Bronchial epithelial cell (primary cell): Measurements from ENCODE around the gene ZNF700. TPM values are rescaled to one million over a fixed set of nuclear protein-coding genes. Genes with fewer than 3 reads are reported as not detected.
"Not testable (repeated sequence)": the region's sequence is repeated elsewhere in the genome, so short reads cannot be mapped to it uniquely, and the experiment has no call there.

Source experiments
- DNase-seq: peaks from one replicate; pipeline ENCODE4 v3.0.0-alpha.2; 2010; ENCODE audit warnings: low read depth
- FAIRE-seq: peaks from 2 replicates; lab custom pipeline; 2011; peaks lifted over from hg19 to GRCh38; lab: Jason Lieb, UNC
- H3K27me3 ChIP-seq: 2 replicates; pipeline ENCODE4 v1.5.1; 2011; ENCODE audit warnings: low read length; ENCODE audit not compliant: control insufficient read depth, insufficient read depth
- H3K36me3 ChIP-seq: 2 replicates; pipeline ENCODE4 v1.5.1; 2011; ENCODE audit warnings: low read length; ENCODE audit not compliant: control insufficient read depth, insufficient read depth
- H3K4me3 ChIP-seq: 2 replicates; pipeline ENCODE4 v1.5.1; 2011; ENCODE audit warnings: mild to moderate bottlenecking, low read depth, low read length, control low read depth
- total RNA-seq: library from RNA; depleted of rRNA; stranded (reverse); fragments of >200 nt; gene quantifications from 2 replicates; pipeline ENCODE4 v1.2.1, GENCODE V29; 2014
- TF ChIP-seq, protein P1 (sequence below): IDR thresholded peaks from 2 replicates; pipeline ENCODE4 v1.5.1; 2011; ENCODE audit warnings: mild to moderate bottlenecking, moderate library complexity, low read length, control low read depth, inconsistent platforms; ENCODE audit not compliant: insufficient read depth, severe bottlenecking

ZNF700 gene
- total RNA-seq, 1 donor from 2014 or later = 9.5 TPM

DNA sequence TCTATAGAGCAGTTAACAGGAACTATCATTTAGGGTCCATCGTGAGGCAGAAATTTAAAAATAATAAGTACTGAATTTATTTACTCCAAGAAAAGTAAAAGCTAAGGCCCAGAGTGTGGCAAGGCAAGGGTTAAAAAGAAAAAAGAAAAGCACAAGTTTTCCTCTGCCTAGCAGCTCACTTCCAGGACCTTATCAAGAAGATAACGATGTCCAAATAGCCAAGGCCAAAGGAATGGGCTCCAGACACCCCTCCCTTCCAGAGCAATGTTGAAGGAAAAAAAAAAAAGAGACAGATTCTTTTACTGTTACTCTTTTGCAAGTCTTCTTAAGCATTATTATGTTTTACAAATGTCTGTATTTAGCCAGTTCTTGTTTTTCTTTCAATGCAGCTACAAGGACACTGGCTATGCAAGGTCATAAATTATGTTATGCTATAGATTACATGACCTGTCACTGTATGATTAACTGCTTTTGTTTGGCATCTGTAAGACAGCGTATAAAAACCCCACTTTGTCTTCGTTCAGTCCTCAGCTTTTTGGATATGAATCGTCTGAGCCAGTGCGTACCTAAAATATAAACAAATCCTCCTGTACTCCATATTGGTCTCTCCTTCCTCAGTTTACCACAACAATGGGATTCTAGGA, 2.9 kb upstream of the ZNF700 start:
- no peak overlapping the region for H3K4me3 ChIP-seq
- H3K27me3 ChIP-seq = no peaks in the 10 kb centered on the region
- DNase-seq (no peak), FAIRE-seq (no peak)
- no peaks in the 10 kb centered on the region for H3K36me3 ChIP-seq
- TF ChIP-seq, protein P1, sequence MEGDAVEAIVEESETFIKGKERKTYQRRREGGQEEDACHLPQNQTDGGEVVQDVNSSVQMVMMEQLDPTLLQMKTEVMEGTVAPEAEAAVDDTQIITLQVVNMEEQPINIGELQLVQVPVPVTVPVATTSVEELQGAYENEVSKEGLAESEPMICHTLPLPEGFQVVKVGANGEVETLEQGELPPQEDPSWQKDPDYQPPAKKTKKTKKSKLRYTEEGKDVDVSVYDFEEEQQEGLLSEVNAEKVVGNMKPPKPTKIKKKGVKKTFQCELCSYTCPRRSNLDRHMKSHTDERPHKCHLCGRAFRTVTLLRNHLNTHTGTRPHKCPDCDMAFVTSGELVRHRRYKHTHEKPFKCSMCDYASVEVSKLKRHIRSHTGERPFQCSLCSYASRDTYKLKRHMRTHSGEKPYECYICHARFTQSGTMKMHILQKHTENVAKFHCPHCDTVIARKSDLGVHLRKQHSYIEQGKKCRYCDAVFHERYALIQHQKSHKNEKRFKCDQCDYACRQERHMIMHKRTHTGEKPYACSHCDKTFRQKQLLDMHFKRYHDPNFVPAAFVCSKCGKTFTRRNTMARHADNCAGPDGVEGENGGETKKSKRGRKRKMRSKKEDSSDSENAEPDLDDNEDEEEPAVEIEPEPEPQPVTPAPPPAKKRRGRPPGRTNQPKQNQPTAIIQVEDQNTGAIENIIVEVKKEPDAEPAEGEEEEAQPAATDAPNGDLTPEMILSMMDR = no peak

DNA sequence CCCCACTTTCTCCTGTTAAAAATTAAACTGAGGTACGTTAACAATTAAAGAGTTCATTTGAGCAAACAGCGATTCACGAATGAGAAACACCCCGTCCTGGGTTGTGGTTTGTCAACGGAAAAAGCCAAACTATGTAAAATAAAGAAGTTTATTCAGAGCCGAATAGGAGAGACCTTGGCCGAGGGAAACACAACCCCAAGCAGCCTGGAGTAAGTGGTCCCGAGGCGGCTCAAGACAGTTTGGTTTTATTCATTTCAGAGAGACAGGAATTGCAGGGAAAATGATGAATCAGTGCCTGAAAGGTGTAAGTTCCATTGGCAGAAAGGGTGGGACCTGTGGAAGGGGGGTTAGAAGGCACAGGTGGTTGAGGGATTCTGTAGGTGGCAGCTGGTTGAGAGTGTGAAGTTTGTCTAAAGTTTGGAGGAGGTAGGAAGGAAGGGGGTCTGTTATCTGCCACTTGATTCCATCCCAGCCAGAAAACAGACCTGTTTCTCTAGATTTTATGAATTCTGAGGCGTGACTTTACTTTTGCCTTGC, 812 bp downstream of the ZNF700 start:
- not testable (repeated sequence) for H3K36me3 ChIP-seq, DNase-seq, H3K27me3 ChIP-seq, FAIRE-seq
- peak overlapping the region; percentile 85 for H3K4me3 ChIP-seq

DNA sequence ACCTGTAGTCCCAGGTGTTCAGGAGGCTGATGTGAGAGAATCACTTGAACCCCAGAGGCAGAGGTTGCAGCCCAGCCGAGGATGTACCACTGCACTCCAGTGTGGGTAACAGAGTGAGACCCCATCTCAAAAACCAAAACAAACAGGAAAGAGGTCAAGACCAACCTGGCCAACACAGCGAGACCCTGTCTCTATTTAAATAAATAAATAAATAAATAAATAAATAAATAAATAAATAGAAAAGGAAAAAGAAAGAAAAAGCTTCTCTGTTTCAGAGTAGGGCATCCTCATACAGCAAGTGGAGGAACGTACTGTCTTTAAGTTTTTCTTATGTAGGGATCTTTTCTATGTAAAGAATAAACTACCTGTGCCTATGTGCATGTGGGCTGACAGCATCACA, 2.3 kb downstream of the ZNF700 start:
- no peak for DNase-seq
- Histone ChIP-seq H3K27me3 (no peaks in the 10 kb centered on the region), H3K36me3 (peaks cover 1% of the 10 kb centered on the region), H3K4me3 (no peak overlapping the region)
- no peak for FAIRE-seq
- TF ChIP-seq, protein P1 = no peak

DNA sequence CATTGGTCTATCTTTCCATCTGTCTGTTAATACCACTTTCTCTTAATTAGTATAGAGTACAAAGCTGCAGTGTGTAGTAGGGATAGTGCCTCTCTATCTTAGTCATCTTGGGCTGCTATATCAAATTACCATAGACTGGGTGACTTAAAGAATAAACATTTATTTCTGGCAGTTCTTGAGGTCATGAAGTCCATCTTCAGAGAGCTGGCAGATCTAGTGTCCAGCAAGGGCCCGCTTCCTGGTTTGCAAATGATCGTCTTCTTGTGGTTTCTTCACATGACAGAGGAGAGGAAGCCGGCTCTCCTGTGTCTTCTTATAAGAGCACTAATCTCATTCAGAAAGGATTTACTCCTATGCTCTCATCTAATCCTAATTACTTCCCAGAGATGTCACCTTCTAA, 6.1 kb downstream of the ZNF700 start:
- DNase-seq = no peak
- TF ChIP-seq, protein P1 = no peak
- Histone ChIP-seq H3K4me3 (no peak overlapping the region), H3K36me3 (peaks cover 1% of the 10 kb centered on the region), H3K27me3 (no peaks in the 10 kb centered on the region)
- FAIRE-seq = no peak

DNA sequence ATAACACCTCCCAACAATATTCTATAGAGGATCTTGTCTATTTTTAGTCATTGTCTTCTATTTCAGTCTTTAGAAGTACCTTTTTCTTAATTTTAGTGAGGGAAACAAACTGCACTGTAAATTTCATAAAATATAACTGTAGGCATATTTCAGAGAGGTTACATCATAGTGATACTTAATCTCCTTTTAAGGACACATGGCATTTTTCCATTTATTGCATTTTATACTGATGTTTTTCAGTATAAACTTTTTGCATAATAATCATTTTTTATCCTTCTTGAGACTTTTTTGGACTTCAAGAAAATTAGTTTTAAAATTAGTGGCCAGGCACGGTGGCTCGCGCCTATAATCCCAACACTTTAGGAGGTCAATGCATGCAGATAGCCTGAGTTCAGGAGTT, 6.6 kb downstream of the ZNF700 start:
- peaks cover 1% of the 10 kb centered on the region for H3K36me3 ChIP-seq
- DNase-seq (no peak), FAIRE-seq (no peak)
- TF ChIP-seq, protein P1 = no peak
- no peaks in the 10 kb centered on the region for H3K27me3 ChIP-seq
- H3K4me3 ChIP-seq = no peak overlapping the region

DNA sequence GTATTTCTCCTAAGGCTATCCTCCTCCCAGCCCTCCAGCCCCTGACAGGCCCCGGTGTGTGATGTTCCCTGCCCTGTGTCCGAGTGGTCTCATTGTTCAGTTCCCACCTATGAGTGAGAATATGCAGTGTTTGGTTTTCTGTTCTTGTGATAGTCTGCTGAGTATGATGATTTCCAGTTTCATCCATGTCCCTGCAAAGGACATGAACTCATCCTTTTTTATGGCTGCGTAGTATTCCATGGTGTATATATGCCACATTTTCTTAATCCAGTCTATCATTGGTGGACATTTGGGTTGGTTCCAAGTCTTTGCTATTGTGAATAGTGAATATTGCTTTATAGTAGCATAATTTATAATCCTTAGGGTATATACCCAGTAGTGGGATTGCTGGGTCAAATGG, 10.9 kb downstream of the ZNF700 start:
- H3K4me3 ChIP-seq, H3K27me3 ChIP-seq, DNase-seq, H3K36me3 ChIP-seq, FAIRE-seq: not testable (repeated sequence)

DNA sequence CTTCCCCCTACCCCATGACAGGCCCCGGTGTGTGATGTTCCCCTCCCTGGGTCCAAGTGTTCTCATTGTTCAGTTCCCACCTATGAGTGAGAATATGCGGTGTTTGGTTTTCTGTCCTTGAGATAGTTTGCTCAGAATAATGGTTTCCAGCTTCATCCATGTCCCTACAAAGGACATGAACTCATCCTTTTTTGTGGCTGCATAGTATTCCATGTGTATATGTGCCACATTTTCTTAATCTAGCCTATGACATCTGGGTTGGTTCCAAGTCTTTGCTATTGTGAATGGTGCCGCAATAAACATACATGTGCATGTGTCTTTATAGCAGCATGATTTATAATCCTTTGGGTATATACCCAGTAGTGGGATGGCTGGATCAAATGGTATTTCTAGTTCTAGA, 13.5 kb downstream of the ZNF700 start:
- not testable (repeated sequence) for H3K36me3 ChIP-seq, H3K27me3 ChIP-seq, FAIRE-seq, DNase-seq, H3K4me3 ChIP-seq

DNA sequence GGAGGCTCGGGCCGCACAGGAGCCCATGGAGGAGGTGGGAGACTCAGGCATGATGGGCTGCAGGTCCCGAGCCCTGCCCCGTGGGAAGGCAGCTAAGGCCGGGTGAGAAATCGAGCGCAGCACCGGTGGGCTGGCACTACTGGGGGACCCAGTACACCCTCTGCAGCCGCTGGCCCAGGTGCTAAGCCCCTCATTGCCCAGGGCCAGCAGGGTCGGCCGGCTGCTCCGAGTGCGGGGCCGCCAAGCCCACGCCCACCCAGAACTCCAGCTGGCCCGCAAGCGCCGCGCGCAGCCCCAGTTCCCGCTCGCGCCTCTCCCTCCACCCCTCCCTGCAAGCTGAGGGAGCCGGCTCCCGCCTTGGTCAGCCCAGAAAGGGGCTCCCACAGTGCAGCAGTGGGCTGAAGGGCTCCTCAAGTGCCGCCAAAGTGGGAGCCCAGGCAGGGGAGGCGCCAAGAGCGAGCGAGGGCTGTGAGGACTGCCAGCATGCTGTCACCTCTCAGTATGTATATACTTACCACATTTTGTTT, 16.5 kb downstream of the ZNF700 start:
- FAIRE-seq, H3K27me3 ChIP-seq, DNase-seq, H3K36me3 ChIP-seq, H3K4me3 ChIP-seq: not testable (repeated sequence)
